GM23338 (cell line): ENCODE measurements around the gene GDF11. TPM values are rescaled to one million over a fixed set of nuclear protein-coding genes. Genes with fewer than 3 reads are reported as not detected.

Experiments
- ATAC-seq: fragments of 200-7000 bp; cut with Tn5 transposase; 3 replicates; pipeline ENCODE4 v1.9.1; 2020
- DNase-seq: peaks from one replicate; pipeline ENCODE4 v3.0.0-alpha.2; 2015; ENCODE audit warnings: low spot score
- H2AFZ ChIP-seq: fragments of 200-600 bp; sonication (generic); 2 replicates; pipeline ENCODE4 v1.8.0; 2016; ENCODE audit warnings: antibody characterized with exemption, mild to moderate bottlenecking, moderate library complexity
- H3F3A ChIP-seq: fragments of 200-600 bp; sonication (generic); replicated peaks from 2 replicates; pipeline ENCODE4 v1.8.0; 2017; ENCODE audit warnings: antibody characterized with exemption, mixed run types, low read depth
- H3K27ac ChIP-seq: fragments of 200-600 bp; sonication (generic); 2 replicates; pipeline ENCODE4 v1.6.1; 2016; ENCODE audit warnings: low read depth
- H3K27me3 ChIP-seq: fragments of 200-600 bp; sonication (generic); 2 replicates; pipeline ENCODE4 v1.8.0; 2016; ENCODE audit warnings: mild to moderate bottlenecking, mixed run types, moderate library complexity; ENCODE audit not compliant: insufficient read depth
- H3K36me3 ChIP-seq: fragments of 200-600 bp; sonication (generic); 2 replicates; pipeline ENCODE4 v1.8.0; 2016; ENCODE audit warnings: mild to moderate bottlenecking; ENCODE audit not compliant: insufficient read depth
- H3K4me1 ChIP-seq: fragments of 200-600 bp; sonication (generic); 2 replicates; pipeline ENCODE4 v1.8.0; 2016; ENCODE audit warnings: mild to moderate bottlenecking, moderate library complexity; ENCODE audit not compliant: insufficient read depth
- H3K4me2 ChIP-seq: fragments of 200-600 bp; sonication (generic); 2 replicates; pipeline ENCODE4 v1.7.1; 2017; ENCODE audit warnings: mixed run types
- H3K4me3 ChIP-seq: fragments of 200-600 bp; sonication (generic); 2 replicates; pipeline ENCODE4 v1.6.1; 2016; ENCODE audit warnings: mixed run types
- H3K79me2 ChIP-seq: fragments of 200-600 bp; sonication (generic); replicated peaks from 2 replicates; pipeline ENCODE4 v1.8.0; 2017; ENCODE audit warnings: mild to moderate bottlenecking; ENCODE audit not compliant: insufficient read depth
- H3K9me2 ChIP-seq: fragments of 200-600 bp; sonication (generic); 2 replicates; pipeline ENCODE4 v1.8.0; 2017; ENCODE audit not compliant: insufficient read depth
- H4K20me1 ChIP-seq: fragments of 200-600 bp; sonication (generic); replicated peaks from 2 replicates; pipeline ENCODE4 v1.8.0; 2017; ENCODE audit warnings: mild to moderate bottlenecking; ENCODE audit not compliant: insufficient read depth
- H3K27ac Mint-ChIP-seq: 2 replicates; pipeline ENCODE4 v1.8.0; 2020; ENCODE audit warnings: inconsistent platforms, mild to moderate bottlenecking, moderate library complexity, mixed read lengths
- H3K27me3 Mint-ChIP-seq: 3 replicates; pipeline ENCODE4 v1.8.0; 2022; ENCODE audit warnings: low read depth, mild to moderate bottlenecking, moderate library complexity, mixed read lengths, inconsistent platforms; ENCODE audit not compliant: insufficient read depth, poor library complexity
- H3K36me3 Mint-ChIP-seq: 3 replicates; pipeline ENCODE4 v1.8.0; 2021; ENCODE audit warnings: low read depth, mild to moderate bottlenecking, inconsistent platforms, moderate library complexity, mixed read lengths
- H3K4me1 Mint-ChIP-seq: 3 replicates; pipeline ENCODE4 v1.8.0; 2020; ENCODE audit warnings: mild to moderate bottlenecking, inconsistent platforms, mixed read lengths
- H3K4me3 Mint-ChIP-seq: 3 replicates; pipeline ENCODE4 v1.8.0; 2021; ENCODE audit warnings: moderate library complexity, mild to moderate bottlenecking, inconsistent platforms, mixed read lengths
- H3K9me3 Mint-ChIP-seq: 3 replicates; pipeline ENCODE4 v1.8.0; 2020; ENCODE audit warnings: moderate library complexity, mild to moderate bottlenecking, inconsistent platforms, mixed read lengths
- CREB1 ChIP-seq: fragments of 250-450 bp; sonication (Bioruptor Pico); IDR thresholded peaks from 2 replicates; pipeline ENCODE4 v1.5.0; 2020; ENCODE audit warnings: low read depth, mild to moderate bottlenecking, moderate library complexity
- EZH2 ChIP-seq: fragments of 200-600 bp; sonication (generic); IDR thresholded peaks from one replicate; pipeline ENCODE4 v1.8.0; 2017; ENCODE audit warnings: antibody characterized with exemption, mild to moderate bottlenecking, low read depth; ENCODE audit not compliant: unreplicated experiment
- EZH2phosphoT487 ChIP-seq: fragments of 200-600 bp; sonication (generic); IDR thresholded peaks from one replicate; pipeline ENCODE4 v1.8.1; 2018; ENCODE audit warnings: antibody characterized with exemption; ENCODE audit not compliant: unreplicated experiment
- JUNB ChIP-seq: IDR thresholded peaks from one replicate; pipeline ENCODE4 v1.6.1; 2016; ENCODE audit warnings: antibody characterized with exemption; ENCODE audit not compliant: unreplicated experiment
- NANOG ChIP-seq: IDR thresholded peaks from 2 replicates; pipeline ENCODE4 v1.6.1; 2016; ENCODE audit warnings: antibody characterized with exemption, borderline replicate concordance
- POLR2AphosphoS5 ChIP-seq: IDR thresholded peaks from 2 replicates; pipeline ENCODE4 v1.6.1; 2016; ENCODE audit warnings: antibody characterized with exemption, low read depth
- STAT1 ChIP-seq: IDR thresholded peaks from one replicate; pipeline ENCODE4 v1.6.1; 2016; ENCODE audit warnings: antibody characterized with exemption; ENCODE audit not compliant: unreplicated experiment
- ZNF114 ChIP-seq: fragments of 250-450 bp; sonication (Bioruptor Pico); IDR thresholded peaks from 2 replicates; pipeline ENCODE4 v1.5.0; 2020; ENCODE audit warnings: mild to moderate bottlenecking, moderate library complexity
- ZNF331 ChIP-seq: fragments of 250-450 bp; sonication (Bioruptor Pico); IDR thresholded peaks from 2 replicates; pipeline ENCODE4 v1.5.0; 2020; ENCODE audit warnings: low read depth, mild to moderate bottlenecking, moderate library complexity
- polyA plus RNA-seq: library from polyadenylated mRNA; unstranded; fragments of >200 nt; fragmentation: Nextera tagmentation; extraction: Ambion mirVana; gene quantifications from 2 replicates; pipeline ENCODE4 v1.2.1, GENCODE V29; 2016
- total RNA-seq: library from RNA; depleted of rRNA; stranded (reverse); fragments of >200 nt; shearing (Covaris generic); gene quantifications from 2 replicates; pipeline ENCODE4 v1.2.3, GENCODE V29; 2014
- TF ChIP-seq, protein P1 (sequence below): fragments of 250-450 bp; sonication (Bioruptor Pico); IDR thresholded peaks from 2 replicates; pipeline ENCODE4 v1.5.0; 2020; ENCODE audit warnings: mild to moderate bottlenecking, moderate library complexity
- TF ChIP-seq, protein P2 (sequence below): IDR thresholded peaks from 2 replicates; pipeline ENCODE4 v1.6.1; 2016; ENCODE audit warnings: antibody characterized with exemption
- TF ChIP-seq, protein P3 (sequence below), 2 experiments: fragments of 200-600 bp in 1 of 2; sonication (generic) in 1 of 2; conservative IDR thresholded peaks; 2 replicates each; pipeline versions ENCODE4 v1.5.1 to v1.6.1; 2016 to 2017; ENCODE audit warnings: antibody characterized with exemption in 2 of 2, low read depth in 2 of 2, mild to moderate bottlenecking in 2 of 2, moderate library complexity in 1 of 2
- TF ChIP-seq, protein P4 (sequence below): IDR thresholded peaks from one replicate; pipeline ENCODE4 v1.6.1; 2018; ENCODE audit warnings: antibody characterized with exemption; ENCODE audit not compliant: unreplicated experiment

GDF11 gene
- total and polyA plus RNA-seq, 2 experiments from 2014 or later: 3.7 to 12.5 TPM

DNA sequence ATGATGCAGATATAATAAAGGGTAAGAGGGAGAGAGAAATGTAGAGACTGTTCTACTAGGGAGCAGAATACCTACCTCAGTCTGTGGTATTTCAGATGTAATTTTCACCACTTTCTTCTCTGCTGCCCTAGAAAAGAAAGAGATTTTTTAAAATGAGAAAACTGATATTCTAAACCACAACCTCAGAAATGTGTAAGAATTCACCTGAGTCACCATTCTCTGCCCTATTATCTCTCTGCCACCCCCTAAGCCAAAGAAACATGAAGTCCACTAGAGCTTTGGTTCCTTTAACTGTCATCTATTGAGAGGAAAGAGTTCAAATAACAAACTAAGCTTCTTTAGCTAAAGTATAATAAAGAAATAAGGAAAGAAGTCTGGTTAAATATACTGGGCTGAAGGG lies 53.0 kb downstream of the GDF11 start:
- H3K27me3 Mint-ChIP-seq: no peaks in the 10 kb centered on the region
- Histone ChIP-seq H3K27me3 (no peaks in the 10 kb centered on the region), H3K9me2 (no peaks in the 10 kb centered on the region), H3K27ac (no peak overlapping the region), H3K36me3 (peaks cover 48% of the 10 kb centered on the region), H3K79me2 (peaks cover 22% of the 10 kb centered on the region), H2AFZ (no peak overlapping the region), H4K20me1 (peaks cover 10% of the 10 kb centered on the region), H3K4me3 (no peak overlapping the region), H3K4me2 (no peak overlapping the region), H3K4me1 (peaks cover 4% of the 10 kb centered on the region; the same call in 1 of the 2 replicates), H3F3A (peaks cover 10% of the 10 kb centered on the region)
- TF ChIP-seq, protein P1, sequence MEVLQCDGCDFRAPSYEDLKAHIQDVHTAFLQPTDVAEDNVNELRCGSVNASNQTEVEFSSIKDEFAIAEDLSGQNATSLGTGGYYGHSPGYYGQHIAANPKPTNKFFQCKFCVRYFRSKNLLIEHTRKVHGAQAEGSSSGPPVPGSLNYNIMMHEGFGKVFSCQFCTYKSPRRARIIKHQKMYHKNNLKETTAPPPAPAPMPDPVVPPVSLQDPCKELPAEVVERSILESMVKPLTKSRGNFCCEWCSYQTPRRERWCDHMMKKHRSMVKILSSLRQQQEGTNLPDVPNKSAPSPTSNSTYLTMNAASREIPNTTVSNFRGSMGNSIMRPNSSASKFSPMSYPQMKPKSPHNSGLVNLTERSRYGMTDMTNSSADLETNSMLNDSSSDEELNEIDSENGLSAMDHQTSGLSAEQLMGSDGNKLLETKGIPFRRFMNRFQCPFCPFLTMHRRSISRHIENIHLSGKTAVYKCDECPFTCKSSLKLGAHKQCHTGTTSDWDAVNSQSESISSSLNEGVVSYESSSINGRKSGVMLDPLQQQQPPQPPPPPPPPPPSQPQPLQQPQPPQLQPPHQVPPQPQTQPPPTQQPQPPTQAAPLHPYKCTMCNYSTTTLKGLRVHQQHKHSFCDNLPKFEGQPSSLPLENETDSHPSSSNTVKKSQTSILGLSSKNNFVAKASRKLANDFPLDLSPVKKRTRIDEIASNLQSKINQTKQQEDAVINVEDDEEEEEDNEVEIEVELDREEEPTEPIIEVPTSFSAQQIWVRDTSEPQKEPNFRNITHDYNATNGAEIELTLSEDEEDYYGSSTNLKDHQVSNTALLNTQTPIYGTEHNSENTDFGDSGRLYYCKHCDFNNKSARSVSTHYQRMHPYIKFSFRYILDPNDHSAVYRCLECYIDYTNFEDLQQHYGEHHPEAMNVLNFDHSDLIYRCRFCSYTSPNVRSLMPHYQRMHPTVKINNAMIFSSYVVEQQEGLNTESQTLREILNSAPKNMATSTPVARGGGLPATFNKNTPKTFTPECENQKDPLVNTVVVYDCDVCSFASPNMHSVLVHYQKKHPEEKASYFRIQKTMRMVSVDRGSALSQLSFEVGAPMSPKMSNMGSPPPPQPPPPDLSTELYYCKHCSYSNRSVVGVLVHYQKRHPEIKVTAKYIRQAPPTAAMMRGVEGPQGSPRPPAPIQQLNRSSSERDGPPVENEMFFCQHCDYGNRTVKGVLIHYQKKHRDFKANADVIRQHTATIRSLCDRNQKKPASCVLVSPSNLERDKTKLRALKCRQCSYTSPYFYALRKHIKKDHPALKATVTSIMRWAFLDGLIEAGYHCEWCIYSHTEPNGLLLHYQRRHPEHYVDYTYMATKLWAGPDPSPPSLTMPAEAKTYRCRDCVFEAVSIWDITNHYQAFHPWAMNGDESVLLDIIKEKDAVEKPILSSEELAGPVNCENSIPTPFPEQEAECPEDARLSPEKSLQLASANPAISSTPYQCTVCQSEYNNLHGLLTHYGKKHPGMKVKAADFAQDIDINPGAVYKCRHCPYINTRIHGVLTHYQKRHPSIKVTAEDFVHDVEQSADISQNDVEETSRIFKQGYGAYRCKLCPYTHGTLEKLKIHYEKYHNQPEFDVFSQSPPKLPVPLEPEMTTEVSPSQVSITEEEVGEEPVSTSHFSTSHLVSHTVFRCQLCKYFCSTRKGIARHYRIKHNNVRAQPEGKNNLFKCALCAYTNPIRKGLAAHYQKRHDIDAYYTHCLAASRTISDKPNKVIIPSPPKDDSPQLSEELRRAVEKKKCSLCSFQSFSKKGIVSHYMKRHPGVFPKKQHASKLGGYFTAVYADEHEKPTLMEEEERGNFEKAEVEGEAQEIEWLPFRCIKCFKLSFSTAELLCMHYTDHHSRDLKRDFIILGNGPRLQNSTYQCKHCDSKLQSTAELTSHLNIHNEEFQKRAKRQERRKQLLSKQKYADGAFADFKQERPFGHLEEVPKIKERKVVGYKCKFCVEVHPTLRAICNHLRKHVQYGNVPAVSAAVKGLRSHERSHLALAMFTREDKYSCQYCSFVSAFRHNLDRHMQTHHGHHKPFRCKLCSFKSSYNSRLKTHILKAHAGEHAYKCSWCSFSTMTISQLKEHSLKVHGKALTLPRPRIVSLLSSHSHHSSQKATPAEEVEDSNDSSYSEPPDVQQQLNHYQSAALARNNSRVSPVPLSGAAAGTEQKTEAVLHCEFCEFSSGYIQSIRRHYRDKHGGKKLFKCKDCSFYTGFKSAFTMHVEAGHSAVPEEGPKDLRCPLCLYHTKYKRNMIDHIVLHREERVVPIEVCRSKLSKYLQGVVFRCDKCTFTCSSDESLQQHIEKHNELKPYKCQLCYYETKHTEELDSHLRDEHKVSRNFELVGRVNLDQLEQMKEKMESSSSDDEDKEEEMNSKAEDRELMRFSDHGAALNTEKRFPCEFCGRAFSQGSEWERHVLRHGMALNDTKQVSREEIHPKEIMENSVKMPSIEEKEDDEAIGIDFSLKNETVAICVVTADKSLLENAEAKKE (CRISPR knock-in tag): no peak
- TF ChIP-seq POLR2AphosphoS5: no peak
- TF ChIP-seq, protein P2, sequence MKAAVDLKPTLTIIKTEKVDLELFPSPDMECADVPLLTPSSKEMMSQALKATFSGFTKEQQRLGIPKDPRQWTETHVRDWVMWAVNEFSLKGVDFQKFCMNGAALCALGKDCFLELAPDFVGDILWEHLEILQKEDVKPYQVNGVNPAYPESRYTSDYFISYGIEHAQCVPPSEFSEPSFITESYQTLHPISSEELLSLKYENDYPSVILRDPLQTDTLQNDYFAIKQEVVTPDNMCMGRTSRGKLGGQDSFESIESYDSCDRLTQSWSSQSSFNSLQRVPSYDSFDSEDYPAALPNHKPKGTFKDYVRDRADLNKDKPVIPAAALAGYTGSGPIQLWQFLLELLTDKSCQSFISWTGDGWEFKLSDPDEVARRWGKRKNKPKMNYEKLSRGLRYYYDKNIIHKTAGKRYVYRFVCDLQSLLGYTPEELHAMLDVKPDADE: no peak
- TF ChIP-seq STAT1: no peak
- TF ChIP-seq, protein P3, sequence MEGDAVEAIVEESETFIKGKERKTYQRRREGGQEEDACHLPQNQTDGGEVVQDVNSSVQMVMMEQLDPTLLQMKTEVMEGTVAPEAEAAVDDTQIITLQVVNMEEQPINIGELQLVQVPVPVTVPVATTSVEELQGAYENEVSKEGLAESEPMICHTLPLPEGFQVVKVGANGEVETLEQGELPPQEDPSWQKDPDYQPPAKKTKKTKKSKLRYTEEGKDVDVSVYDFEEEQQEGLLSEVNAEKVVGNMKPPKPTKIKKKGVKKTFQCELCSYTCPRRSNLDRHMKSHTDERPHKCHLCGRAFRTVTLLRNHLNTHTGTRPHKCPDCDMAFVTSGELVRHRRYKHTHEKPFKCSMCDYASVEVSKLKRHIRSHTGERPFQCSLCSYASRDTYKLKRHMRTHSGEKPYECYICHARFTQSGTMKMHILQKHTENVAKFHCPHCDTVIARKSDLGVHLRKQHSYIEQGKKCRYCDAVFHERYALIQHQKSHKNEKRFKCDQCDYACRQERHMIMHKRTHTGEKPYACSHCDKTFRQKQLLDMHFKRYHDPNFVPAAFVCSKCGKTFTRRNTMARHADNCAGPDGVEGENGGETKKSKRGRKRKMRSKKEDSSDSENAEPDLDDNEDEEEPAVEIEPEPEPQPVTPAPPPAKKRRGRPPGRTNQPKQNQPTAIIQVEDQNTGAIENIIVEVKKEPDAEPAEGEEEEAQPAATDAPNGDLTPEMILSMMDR (conservative IDR thresholded peaks at IDR 0.05; ENCODE audit: low read depth in 2 of 2): no peak
- TF ChIP-seq JUNB: no peak
- TF ChIP-seq CREB1 (CRISPR knock-in tag): no peak
- no peak for TF ChIP-seq ZNF114 (CRISPR knock-in tag)
- TF ChIP-seq ZNF331 (CRISPR knock-in tag): no peak
- TF ChIP-seq, protein P4, sequence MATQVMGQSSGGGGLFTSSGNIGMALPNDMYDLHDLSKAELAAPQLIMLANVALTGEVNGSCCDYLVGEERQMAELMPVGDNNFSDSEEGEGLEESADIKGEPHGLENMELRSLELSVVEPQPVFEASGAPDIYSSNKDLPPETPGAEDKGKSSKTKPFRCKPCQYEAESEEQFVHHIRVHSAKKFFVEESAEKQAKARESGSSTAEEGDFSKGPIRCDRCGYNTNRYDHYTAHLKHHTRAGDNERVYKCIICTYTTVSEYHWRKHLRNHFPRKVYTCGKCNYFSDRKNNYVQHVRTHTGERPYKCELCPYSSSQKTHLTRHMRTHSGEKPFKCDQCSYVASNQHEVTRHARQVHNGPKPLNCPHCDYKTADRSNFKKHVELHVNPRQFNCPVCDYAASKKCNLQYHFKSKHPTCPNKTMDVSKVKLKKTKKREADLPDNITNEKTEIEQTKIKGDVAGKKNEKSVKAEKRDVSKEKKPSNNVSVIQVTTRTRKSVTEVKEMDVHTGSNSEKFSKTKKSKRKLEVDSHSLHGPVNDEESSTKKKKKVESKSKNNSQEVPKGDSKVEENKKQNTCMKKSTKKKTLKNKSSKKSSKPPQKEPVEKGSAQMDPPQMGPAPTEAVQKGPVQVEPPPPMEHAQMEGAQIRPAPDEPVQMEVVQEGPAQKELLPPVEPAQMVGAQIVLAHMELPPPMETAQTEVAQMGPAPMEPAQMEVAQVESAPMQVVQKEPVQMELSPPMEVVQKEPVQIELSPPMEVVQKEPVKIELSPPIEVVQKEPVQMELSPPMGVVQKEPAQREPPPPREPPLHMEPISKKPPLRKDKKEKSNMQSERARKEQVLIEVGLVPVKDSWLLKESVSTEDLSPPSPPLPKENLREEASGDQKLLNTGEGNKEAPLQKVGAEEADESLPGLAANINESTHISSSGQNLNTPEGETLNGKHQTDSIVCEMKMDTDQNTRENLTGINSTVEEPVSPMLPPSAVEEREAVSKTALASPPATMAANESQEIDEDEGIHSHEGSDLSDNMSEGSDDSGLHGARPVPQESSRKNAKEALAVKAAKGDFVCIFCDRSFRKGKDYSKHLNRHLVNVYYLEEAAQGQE: no peak
- TF ChIP-seq NANOG: no peak
- no peak for TF ChIP-seq EZH2phosphoT487
- no peak for TF ChIP-seq EZH2
- H3K4me3 Mint-ChIP-seq: no peak overlapping the region
- H3K36me3 Mint-ChIP-seq: peaks cover 82% of the 10 kb centered on the region
- no peak overlapping the region for H3K27ac Mint-ChIP-seq
- DNase-seq (no peak), ATAC-seq (no peak)
- H3K9me3 Mint-ChIP-seq: no peaks in the 10 kb centered on the region
- peaks cover 6% of the 10 kb centered on the region for H3K4me1 Mint-ChIP-seq
